Left lobe of liver (tissue), 2 donors: Measurements from ENCODE around the gene RERE. TPM values are rescaled to one million over a fixed set of nuclear protein-coding genes. Genes with fewer than 3 reads are reported as not detected.

Experiments used
- ATAC-seq: fragments of 200-7000 bp; cut with Tn5 transposase; one replicate; pipeline ENCODE4 v1.9.1; 2020; ENCODE audit warnings: mild to moderate bottlenecking, moderate library complexity
- DNase-seq: peaks from one replicate; pipeline ENCODE4 v3.0.0-alpha.2; 2020; ENCODE audit warnings: low spot score
- total RNA-seq: library from RNA; stranded (reverse); gene quantifications from one replicate; pipeline ENCODE4 v1.2.1, GENCODE V29; 2021
- donor health status: DM: no; HTN: no; CAD: no; lungs with moderate emphysema.
- donor health status: DM: no; HTN: yes; CAD: no.

The RERE gene
- total RNA-seq, 1 donor from 2014 or later: 30.9 TPM

DNA sequence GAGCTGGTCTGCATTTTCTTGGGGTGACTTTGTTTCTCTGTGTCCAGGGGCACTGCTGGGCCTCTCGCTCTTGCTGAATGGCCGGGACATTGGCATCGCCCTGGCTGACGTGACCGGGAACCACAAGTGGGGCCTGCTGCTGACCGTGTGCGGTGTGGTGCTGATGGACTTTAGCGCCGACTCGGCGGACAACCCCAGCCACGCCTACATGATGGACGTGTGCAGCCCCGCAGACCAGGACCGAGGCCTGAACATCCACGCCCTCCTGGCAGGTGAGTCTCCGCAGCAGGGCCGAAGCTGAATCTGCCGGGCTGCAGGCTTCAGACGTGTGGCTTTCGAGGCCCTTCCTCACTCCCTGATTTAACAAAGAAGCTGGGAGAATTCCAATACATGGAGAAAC lies 491.7 kb downstream of the RERE start:
- no peak for ATAC-seq
- no peak for DNase-seq

- DNase-seq (no peak), ATAC-seq (no peak)
These were observed 493.1 kb downstream of the RERE start for GRCh38 chr1:8324176-8324810.

DNA sequence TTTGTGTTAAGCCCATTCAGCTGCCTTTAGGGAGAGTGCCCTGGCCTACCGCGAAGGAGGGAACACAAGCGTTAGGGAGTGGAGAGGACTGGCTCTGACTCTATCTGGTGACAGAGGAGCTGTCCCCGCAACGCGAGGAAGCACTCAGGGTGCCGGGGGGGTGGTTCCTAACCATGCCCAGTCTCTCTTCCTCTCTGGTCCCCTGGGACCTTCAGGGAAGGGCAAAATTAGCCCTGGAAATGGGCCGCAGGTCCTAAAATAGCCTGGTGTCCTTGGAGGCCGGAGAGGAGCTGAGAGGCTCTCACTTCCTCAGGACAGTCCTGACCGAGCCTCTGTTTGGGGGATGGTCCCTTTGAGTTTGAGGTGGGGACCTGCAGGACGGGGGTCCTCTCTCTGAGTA lies 493.7 kb downstream of the RERE start:
- DNase-seq: no peak

GRCh38 chr1:8321612-8322011 lies 495.8 kb downstream of the RERE start:
- no peak for DNase-seq
- ATAC-seq: no peak

More for the DNA sequence above, 493.7 kb downstream of the RERE start:
- ATAC-seq: no peak

DNA sequence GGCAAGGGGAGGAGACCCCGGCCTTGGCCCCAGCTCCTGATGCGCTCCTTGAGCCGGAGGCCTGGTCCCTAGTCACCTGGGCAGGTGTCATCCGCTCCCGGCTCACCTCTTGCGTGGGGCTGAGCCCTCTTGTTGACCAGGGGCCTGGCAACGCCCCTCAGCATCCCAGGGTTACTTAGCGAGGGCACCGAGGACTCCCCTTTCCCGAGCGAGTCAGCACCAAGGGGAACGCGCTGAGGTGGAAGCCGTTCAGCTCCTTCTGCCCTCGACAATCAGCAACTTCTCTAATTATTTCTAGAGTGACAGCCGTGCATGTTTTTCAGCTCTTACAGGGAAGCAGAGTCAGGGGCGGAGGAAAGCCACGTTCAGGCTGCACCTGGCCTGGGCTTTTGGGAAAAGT lies 499.0 kb downstream of the RERE start:
- no peak for DNase-seq
- ATAC-seq: no peak

DNA sequence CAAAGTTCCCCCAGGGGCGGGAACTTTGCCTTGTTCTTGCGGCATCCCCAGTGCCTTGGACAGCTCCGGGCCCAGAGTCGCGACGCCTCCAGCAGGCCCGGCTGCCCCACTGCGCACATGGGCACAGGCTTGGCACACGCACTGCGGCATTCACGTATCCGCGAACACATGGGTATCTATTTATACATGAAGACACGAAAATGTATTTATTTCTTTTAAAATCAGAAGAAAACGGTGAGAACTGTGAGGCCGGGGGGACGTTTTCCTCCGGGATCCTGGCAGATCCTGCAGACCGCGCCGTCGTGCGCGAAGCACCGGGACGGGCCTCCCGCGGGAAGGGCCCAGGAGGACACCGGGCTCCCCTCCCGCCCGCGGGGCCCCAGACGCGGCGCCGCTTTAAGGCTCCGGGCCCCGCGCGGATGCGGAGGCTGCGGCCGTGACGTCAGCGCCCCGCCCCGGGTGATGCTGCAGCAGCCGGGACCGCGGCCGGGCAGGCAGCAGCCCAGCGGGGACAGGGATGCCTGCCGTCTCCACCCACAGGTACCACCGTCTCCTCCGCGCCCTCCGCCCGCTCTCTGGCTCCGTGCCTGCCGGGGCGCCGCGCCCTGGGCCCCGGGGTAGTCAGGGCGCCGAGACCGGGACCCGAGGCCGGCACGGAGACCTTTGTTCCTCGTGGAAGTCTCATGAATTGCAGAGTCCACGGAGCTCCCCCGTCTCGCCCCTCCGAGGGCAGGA lies 499.6 kb downstream of the RERE start, which contains the start of gene SLC45A1:
Gene SLC45A1, plus strand, starts transcription at position 468 of the 735 bp plus-strand sequence. CDS start 6,216 bp downstream, outside the sequence.
- peak; percentile 57 for DNase-seq
- peak; percentile 8 for ATAC-seq

DNA sequence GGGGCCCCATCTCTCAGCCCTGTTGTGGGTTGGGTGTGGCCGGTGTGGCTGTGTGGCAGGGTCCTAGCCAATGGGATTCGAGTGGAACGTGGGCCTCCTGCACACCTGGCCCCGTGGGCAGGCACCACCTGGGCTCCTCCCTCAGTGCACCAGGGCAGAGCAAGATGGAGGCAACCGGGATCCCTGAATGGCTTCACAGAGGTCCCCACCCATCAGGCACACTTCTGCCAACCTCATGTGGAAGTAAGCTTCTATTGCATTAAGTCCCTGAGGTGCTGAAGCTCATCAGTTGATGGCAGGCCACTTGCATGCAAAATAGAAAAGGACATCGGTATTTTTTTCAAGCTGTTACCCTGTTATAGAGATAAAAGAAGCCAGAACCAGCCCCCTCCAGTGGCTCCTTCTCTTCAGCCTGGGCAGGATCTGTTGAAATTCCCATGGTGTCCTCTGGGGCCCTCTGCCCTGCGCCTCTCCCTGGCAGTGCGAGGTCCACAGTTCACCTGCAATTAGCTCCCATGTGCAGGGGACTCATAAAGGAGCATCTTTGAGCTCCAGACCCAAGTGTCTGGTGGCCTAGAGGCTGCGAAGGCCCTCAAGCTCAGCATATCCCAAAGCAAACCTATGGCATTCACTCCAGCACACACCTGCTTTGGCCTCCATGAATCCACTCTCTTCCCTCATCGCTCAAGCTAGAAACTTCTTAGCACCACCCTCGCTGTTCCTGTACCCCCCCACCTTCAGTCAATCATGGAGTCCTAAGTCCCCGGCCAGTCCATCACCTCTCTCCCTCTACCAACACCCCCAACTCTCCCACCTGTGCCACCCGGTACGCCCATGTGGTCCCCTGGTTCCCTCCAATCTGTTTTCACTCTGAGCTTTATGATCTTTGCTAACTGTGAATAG lies 501.6 kb downstream of the RERE start:
- DNase-seq (no peak), ATAC-seq (peak; percentile 14)

DNA sequence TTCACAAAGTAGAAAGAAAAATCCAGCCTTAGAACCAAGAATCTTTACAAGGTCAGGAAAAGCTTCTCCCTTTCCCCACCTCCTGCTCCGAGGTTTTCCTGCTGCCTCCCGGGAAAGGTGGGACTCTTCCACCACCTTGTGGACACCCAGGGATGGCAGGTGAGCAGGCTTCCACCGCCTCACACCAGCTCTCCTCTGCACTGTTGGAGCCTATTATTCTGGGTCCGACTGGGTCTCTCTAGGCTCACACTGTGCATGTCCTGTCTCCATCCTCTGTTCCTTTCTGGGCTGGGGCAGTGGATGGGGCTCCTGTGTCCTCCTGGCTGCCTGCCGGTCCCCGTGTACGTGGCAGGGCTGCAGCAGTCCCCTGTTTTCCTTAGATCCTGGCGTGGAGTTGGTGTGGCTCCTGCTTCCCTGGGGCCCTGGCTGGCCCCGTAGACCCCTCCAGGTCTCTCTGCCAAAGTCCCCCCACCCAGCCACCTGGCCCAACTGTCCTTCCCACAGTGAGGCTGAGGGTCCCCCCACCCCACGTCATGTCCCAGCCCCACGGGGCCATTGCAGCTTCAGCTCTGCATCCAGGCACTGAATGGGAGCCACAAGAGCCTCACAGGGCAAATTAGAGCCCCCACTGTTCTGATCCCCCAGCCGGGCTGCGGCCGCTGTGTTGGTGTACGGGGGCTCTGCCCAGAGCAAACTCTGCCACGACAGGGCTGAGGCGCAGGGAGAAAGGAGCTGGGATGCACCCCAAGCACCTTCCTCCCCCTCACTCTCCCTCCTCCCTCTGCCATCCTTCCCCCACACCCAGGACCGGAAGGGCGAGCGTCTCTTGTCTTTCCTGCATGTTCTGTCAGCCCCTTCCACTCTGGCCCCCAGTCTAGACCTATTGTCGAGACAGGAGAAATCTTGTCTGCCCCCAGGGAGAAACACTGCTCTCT lies 502.8 kb downstream of the RERE start:
- DNase-seq: peak; percentile 85
- ATAC-seq: peak; percentile 76

DNA sequence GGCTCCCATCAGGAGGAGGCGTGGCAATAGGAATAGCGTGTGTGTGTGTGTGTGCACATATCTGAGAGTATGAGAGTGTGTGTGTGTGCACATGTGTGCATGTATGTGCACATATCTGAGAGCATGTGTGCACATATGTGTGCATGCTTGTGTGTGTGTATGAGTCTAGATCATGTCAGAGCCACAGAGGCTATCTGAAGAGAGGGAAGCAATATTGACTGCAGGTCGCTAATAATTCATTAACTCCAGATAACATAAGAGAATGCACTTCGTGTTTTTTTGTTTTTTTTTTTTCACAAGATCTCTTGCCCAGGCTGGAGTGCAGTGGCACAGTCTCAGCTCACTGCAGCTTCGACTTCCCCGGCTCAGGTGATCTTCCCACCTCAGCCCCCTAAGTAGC lies 504.2 kb downstream of the RERE start:
- ATAC-seq (peak; percentile 2), DNase-seq (no peak)

DNA sequence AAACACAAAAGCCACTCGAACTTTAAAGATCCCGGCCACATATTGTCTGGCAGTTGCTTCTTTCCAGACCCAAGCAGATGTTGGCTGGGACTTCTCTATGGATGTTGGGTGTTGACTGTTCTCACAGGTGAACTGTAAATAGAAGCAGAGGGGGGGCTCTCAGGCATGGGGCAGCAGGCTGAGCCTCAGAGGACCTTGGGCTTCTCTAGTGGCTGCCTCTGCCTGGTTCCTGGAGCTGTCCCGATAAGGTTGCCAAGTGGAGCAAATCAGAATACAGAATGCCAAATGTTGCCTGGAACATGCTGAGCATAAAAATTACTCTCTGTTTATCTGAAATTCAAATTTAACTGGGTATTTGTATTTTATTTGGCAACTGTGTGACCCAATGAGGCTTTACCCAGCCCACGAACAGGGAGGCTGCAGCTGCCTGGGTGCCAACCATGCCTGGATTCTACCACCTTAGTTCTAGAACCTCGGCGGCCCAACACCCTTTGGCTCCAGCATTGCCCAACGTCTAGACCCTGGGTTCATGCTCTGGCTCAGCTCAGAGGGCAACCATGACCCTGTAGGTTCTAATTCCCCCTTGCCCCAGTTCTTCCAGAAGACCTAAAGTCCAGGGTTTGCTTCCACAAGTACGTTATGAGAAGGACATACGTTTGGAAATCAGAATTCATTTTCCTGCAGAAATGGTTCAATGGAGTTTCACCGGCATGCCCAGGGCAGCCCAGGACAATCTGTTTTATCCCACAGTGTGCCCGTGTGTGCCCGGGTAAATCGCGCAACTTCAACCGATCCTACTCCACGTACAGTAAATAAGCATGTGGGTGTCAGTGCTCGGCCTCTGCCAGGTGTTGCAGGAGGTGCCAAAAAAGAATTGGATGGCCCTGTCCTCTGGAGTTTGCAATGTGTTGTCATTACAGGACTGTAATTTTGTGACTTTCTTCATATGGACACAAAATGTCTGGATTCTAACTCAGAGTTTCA lies 504.9 kb downstream of the RERE start:
- peak; percentile 74 for ATAC-seq
- peak; percentile 93 for DNase-seq

DNA sequence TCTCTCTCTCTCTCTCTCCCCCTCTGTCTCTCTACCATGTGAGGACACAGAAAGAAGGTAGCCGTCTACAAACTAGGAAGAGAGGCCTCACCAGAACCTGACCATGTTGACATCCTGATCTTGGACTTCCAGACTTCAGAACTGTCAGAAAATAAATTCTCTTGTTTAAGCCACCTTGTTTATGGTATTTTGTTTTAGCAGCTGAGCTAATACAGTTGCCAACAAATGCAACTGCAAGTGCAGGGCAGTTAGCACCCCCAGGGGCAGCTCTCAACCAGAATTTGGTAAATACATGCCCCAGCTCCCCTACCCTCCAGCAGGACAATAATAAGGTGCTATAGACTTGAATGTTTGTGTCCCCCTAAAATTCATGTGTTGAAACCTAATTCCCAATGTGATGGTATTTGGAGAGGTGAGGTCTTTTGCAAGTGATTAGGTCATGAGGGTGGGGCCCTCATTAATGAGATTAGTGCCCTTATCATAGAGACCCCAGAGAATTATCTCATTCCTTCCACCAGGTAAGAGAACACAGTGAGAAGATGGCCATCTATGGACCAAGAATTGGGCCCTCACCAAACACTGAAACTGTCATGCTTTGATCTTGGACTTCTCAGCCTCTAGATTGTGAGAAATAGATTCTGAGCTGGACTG lies 506.2 kb downstream of the RERE start:
- DNase-seq: no peak
- no peak for ATAC-seq

DNA sequence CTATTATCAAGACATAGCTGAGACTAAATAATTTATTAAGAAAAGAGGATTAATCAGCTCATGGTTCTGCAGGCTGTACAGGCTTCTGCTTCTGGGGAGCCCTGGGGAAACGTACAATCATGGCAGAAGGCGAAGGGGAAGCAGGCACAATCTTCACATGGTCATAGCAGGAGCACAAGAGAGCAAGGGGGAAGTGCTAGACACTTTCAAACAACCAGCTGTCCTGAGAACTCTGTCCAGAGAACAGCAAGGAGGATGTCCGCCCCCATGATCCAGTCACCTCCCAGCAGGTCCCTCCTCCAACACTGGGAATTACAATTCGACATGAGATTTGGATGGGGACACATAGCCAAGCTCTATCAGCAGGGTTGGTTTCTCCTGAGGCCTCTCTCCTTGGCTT lies 509.8 kb downstream of the RERE start:
- DNase-seq: no peak
- no peak for ATAC-seq

DNA sequence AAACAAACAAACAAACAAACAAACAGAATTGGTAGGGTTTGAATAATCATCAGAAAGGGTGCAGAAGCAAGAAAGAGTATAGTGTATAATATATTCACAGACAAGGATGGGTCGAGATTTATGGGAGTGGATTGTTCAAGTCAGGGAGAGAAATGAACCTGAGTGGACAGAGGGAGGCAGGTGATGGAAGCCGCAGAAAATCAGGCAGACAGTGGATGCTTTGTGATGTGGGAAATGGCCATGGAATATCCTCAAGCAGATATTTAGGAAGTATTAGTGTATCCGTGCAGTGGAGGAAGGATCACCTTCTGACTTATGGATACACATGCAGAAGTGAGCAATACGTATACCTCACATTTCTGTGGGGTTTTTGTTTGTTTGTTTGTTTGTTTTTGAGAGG lies 513.6 kb downstream of the RERE start:
- no peak for DNase-seq
- ATAC-seq: no peak

- DNase-seq (no peak), ATAC-seq (no peak)
These were observed 514.3 kb downstream of the RERE start for GRCh38 chr1:8303141-8303540.
